GM12891 (cell line): ENCODE measurements around the gene COMMD10.

ENCODE experiments used
- PAX5 ChIP-seq: IDR thresholded peaks from 2 replicates; pipeline ENCODE4 v1.6.1; 2011; ENCODE audit warnings: low read length, moderate library complexity, mild to moderate bottlenecking; ENCODE audit not compliant: insufficient read depth, severe bottlenecking
- POLR2A ChIP-seq: IDR thresholded peaks from 2 replicates; pipeline ENCODE4 v1.6.1; 2011; ENCODE audit warnings: low read depth, low read length, control low read depth
- POLR2AphosphoS5 ChIP-seq: IDR thresholded peaks from 2 replicates; pipeline ENCODE4 v1.6.1; 2011; ENCODE audit warnings: low read depth, low read length, control low read depth
- POU2F2 ChIP-seq: IDR thresholded peaks from 2 replicates; pipeline ENCODE4 v1.6.1; 2011; ENCODE audit warnings: low read depth, mild to moderate bottlenecking, control low read depth, low read length, moderate library complexity
- TAF1 ChIP-seq: IDR thresholded peaks from 2 replicates; pipeline ENCODE4 v1.6.1; 2011; ENCODE audit warnings: low read depth, low read length, control low read depth

DNA sequence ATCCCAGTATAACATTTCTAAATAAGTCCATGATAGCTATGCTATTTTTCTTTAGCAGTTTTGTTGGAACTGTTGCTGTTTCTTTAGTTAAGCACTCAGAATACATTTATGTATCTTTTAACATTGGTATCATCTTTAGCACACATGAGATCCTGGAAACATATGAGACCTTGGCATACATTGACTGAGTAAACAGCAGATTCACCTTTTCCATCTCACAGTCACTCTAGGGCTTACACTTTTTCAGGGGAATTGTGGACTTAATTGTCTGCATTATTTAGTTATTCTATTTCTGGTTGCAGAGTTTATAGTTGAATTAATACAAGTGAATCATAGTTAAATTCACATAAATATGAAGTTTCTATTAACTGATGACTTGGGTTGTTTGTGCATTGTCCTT is 70.1 kb downstream of the COMMD10 start:
- TF ChIP-seq POLR2A: no peak
- no peak for TF ChIP-seq TAF1
- TF ChIP-seq POLR2AphosphoS5: no peak
- TF ChIP-seq PAX5: no peak
- no peak for TF ChIP-seq POU2F2
